Measurements from ENCODE around the gene SRSF3.
"Not testable (repeated sequence)": the region's sequence is repeated elsewhere in the genome, so short reads cannot be mapped to it uniquely, and the experiment has no call there.

SRSF3 gene

GRCh38 chr6:36650848-36651478, 56.8 kb downstream of the SRSF3 start:
- no peak for DNase-seq

GRCh38 chr6:36651659-36652379, 57.7 kb downstream of the SRSF3 start:
- no peak for DNase-seq

GRCh38 chr6:36654469-36654868, 60.3 kb downstream of the SRSF3 start:
- DNase-seq, result not testable (repeated sequence)

Measured in NCI-H1694 (cell line).